CD14-positive monocyte (primary cell): ENCODE data around the gene SELENOK. TPM values are rescaled to one million over a fixed set of nuclear protein-coding genes. Genes with fewer than 3 reads are reported as not detected.
A peak's percentile ranks its signal among the peaks of the same experiment; 100 is the strongest.

ENCODE experiments used
- DNase-seq, 3 donors: peaks; one replicate each; pipeline ENCODE4 v3.0.0-alpha.2; 2011 to 2022
- H2AFZ ChIP-seq: 2 replicates; pipeline ENCODE4 v1.6.0; 2012; ENCODE audit warnings: mild to moderate bottlenecking, low read depth, low read length, inconsistent platforms; ENCODE audit not compliant: insufficient read depth, poor library complexity, severe bottlenecking
- H3K27ac ChIP-seq, 2 donors: 1 replicate in 1 of 2; 2 replicates in 1 of 2; pipeline ENCODE4 v1.5.1; 2012 to 2013; ENCODE audit warnings: low read length in 2 of 2, control low read depth in 1 of 2, inconsistent platforms in 1 of 2, low read depth in 1 of 2, mild to moderate bottlenecking in 1 of 2
- H3K27me3 ChIP-seq, 2 donors: one replicate each; pipeline versions ENCODE4 v1.6.0 to v1.6.1; 2011 to 2013; ENCODE audit warnings: low read length in 2 of 2; ENCODE audit not compliant: control insufficient read depth in 2 of 2, insufficient read depth in 2 of 2
- H3K36me3 ChIP-seq, 2 donors: replicated peaks in 1 of 2; 1 replicate in 1 of 2; 2 replicates in 1 of 2; pipeline versions ENCODE4 v1.5.1 to v1.6.1; 2012 to 2013; ENCODE audit warnings: low read length in 2 of 2, control low read depth in 1 of 2, inconsistent platforms in 1 of 2, mild to moderate bottlenecking in 1 of 2; ENCODE audit not compliant: insufficient read depth in 2 of 2, control insufficient read depth in 1 of 2
- H3K4me1 ChIP-seq, 2 donors: 1 replicate in 1 of 2; 2 replicates in 1 of 2; pipeline versions ENCODE4 v1.5.1 to v1.6.1; 2012 to 2013; ENCODE audit warnings: low read length in 2 of 2, control low read depth in 1 of 2, inconsistent platforms in 1 of 2, mild to moderate bottlenecking in 1 of 2, moderate library complexity in 1 of 2; ENCODE audit not compliant: insufficient read depth in 2 of 2, control insufficient read depth in 1 of 2
- H3K4me2 ChIP-seq: replicated peaks from 2 replicates; pipeline ENCODE3; 2012; ENCODE audit warnings: low read length, moderate library complexity, mild to moderate bottlenecking; ENCODE audit not compliant: poor library complexity, severe bottlenecking; ENCODE audit errors: extremely low read depth
- H3K4me3 ChIP-seq, 3 experiments: fragments of 200-600 bp in 1 of 3; sonication (generic) in 1 of 3; replicated peaks in 1 of 3; 1 replicate in 2 of 3; 2 replicates in 1 of 3; pipeline ENCODE4 v1.5.1; 2011 to 2013; ENCODE audit warnings: low read length in 3 of 3, mild to moderate bottlenecking in 3 of 3, control low read depth in 2 of 3, low read depth in 2 of 3, inconsistent platforms in 1 of 3, moderate library complexity in 1 of 3
- H3K79me2 ChIP-seq: 2 replicates; pipeline ENCODE4 v1.6.0; 2012; ENCODE audit warnings: mild to moderate bottlenecking, control low read depth, inconsistent platforms, low read length, moderate library complexity; ENCODE audit not compliant: insufficient read depth
- H3K9ac ChIP-seq: 2 replicates; pipeline ENCODE4 v1.6.0; 2017; ENCODE audit warnings: low read length, mild to moderate bottlenecking; ENCODE audit not compliant: insufficient read depth, poor library complexity, severe bottlenecking
- H3K9me3 ChIP-seq, 2 donors: replicated peaks in 1 of 2; 1 replicate in 1 of 2; 2 replicates in 1 of 2; pipeline versions ENCODE4 v1.5.1 to v1.6.1; 2012 to 2013; ENCODE audit warnings: low read length in 2 of 2, control low read depth in 1 of 2; ENCODE audit not compliant: control insufficient read depth in 1 of 2, insufficient read depth in 1 of 2
- H4K20me1 ChIP-seq: 2 replicates; pipeline ENCODE4 v1.6.0; 2012; ENCODE audit warnings: mild to moderate bottlenecking, low read length, control low read depth, moderate library complexity; ENCODE audit not compliant: insufficient read depth
- H3K27ac Mint-ChIP-seq, 7 donors: one replicate each; pipeline ENCODE4 v1.8.0; 2020; ENCODE audit warnings: mild to moderate bottlenecking in 7 of 7, mixed read lengths in 7 of 7, moderate library complexity in 6 of 7, inconsistent platforms in 2 of 7
- H3K27me3 Mint-ChIP-seq, 3 donors: one replicate each; pipeline ENCODE4 v1.8.0; 2021 to 2022; ENCODE audit warnings: low read depth in 3 of 3, mild to moderate bottlenecking in 3 of 3, mixed read lengths in 3 of 3, moderate library complexity in 3 of 3, inconsistent platforms in 1 of 3
- H3K36me3 Mint-ChIP-seq, 2 donors: one replicate each; pipeline ENCODE4 v1.8.0; 2020; ENCODE audit warnings: mixed read lengths in 2 of 2, inconsistent platforms in 1 of 2, mild to moderate bottlenecking in 1 of 2
- H3K4me1 Mint-ChIP-seq: one replicate; pipeline ENCODE4 v1.8.0; 2020; ENCODE audit warnings: mild to moderate bottlenecking, mixed read lengths
- H3K4me3 Mint-ChIP-seq, 2 donors: one replicate each; pipeline ENCODE4 v1.8.0; 2020; ENCODE audit warnings: mild to moderate bottlenecking in 2 of 2, mixed read lengths in 2 of 2, moderate library complexity in 1 of 2
- H3K9me3 Mint-ChIP-seq, 7 donors: one replicate each; pipeline ENCODE4 v1.8.0; 2020 to 2022; ENCODE audit warnings: mixed read lengths in 7 of 7, mild to moderate bottlenecking in 6 of 7, moderate library complexity in 6 of 7, inconsistent platforms in 2 of 7
- WGBS: methylation state at CpG from one replicate; pipeline ENCODE4 v1.1.5; 2013; ENCODE audit warnings: missing lambda C conversion rate; ENCODE audit not compliant: insufficient coverage; 5-methylcytosine and 5-hydroxymethylcytosine counted together
- intact Hi-C, 2 donors: fragments of 100-400 bp; cut with micrococcal nuclease; formaldehyde crosslinking; loops; one replicate each; pipeline versions ENCODE4 v1.15.0 to v1.15.1; 2023
- polyA plus RNA-seq, 3 donors: library from polyadenylated mRNA; depleted of rRNA in 1 of 3; unstranded in 2 of 3; stranded (reverse) in 1 of 3; fragments of 300-500 nt in 2 of 3; fragments of >200 nt in 1 of 3; fragmentation: Illumina TruSeq in 2 of 3; gene quantifications; 1 replicate in 2 of 3; 2 replicates in 1 of 3; pipeline ENCODE4 v1.2.3, GENCODE V29; 2012 to 2021
- TF ChIP-seq, protein P1 (sequence below): fragments of 200-600 bp; IDR thresholded peaks from one replicate; pipeline ENCODE4 v1.8.0; 2022; ENCODE audit warnings: antibody characterized with exemption, mild to moderate bottlenecking

The SELENOK gene
- polyA plus RNA-seq, 3 donors: 96.4 to 117 (median 105) TPM

DNA sequence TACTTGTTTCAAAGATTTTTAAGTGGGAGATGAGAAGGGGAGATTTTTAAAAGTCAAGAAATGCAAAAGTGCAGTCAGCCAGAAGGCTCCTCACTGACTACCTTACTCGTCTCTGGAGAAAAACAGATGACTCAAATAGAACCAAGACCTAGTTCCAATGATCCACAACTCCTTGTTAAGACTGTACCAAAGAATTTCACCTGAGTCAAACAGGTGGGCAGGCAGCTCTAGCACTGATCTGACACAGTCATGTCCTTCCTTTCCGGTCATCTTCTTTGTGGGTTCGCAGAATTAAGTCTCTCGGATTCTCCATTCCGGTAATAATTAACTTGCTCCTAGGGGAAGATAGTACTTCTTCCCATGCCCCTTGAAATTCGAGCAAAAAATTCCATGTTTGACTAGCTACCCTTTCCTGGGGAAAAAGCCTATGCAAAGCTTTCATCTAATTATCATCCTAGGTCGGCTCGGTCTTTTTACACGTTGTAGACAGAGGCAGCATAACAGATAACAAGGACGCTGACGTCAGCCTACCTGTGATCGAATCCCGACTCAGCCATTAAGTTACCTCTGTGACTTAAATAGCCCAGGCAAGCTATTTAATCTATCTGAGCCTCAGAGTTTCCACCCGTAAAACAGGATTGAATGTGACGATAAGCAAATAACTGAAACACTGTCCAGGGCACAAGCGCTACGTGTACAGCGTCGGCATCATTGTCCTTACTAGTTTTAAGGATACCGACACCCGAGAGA lies 758 bp downstream of the SELENOK start:
- peaks cover 4% of the 10 kb centered on the region for H4K20me1 ChIP-seq
- Mint-ChIP-seq H3K27me3 (peaks cover 9 to 17% (median 15%) of the 10 kb centered on the region in 3 donors), H3K9me3 (peaks cover 0 to 12% (median 2%) of the 10 kb centered on the region in 7 donors), H3K27ac (peak overlapping the region; percentile 95 to 99 (median 98)), H3K4me3 (peak overlapping the region; percentile 85 to 89), H3K4me1 (peaks cover 26% of the 10 kb centered on the region), H3K36me3 (peaks cover 33 to 48% of the 10 kb centered on the region in 2 donors)
- H3K27me3 ChIP-seq: peaks cover 19 to 28% of the 10 kb centered on the region in 2 donors
- H3K79me2 ChIP-seq: peaks cover 41% of the 10 kb centered on the region
- H3K4me3 ChIP-seq: peak overlapping the region; percentile 79 to 95 (median 92)
- 11% methylated on average over 21 of the region's 21 CpGs for WGBS
- peak overlapping the region; percentile 74 to 96 for H3K27ac ChIP-seq
- peaks cover 19 to 22% of the 10 kb centered on the region in 2 donors for H3K4me1 ChIP-seq
- intact Hi-C loops: loop anchor here in 1 of 2 donors (5.0 kb wide), 1 partner anchor 544 kb away; the partner anchor contains the start of gene DCP1A
- TF ChIP-seq, protein P1, sequence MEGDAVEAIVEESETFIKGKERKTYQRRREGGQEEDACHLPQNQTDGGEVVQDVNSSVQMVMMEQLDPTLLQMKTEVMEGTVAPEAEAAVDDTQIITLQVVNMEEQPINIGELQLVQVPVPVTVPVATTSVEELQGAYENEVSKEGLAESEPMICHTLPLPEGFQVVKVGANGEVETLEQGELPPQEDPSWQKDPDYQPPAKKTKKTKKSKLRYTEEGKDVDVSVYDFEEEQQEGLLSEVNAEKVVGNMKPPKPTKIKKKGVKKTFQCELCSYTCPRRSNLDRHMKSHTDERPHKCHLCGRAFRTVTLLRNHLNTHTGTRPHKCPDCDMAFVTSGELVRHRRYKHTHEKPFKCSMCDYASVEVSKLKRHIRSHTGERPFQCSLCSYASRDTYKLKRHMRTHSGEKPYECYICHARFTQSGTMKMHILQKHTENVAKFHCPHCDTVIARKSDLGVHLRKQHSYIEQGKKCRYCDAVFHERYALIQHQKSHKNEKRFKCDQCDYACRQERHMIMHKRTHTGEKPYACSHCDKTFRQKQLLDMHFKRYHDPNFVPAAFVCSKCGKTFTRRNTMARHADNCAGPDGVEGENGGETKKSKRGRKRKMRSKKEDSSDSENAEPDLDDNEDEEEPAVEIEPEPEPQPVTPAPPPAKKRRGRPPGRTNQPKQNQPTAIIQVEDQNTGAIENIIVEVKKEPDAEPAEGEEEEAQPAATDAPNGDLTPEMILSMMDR: no peak
- peak overlapping the region; percentile 95 for H3K9ac ChIP-seq
- no peaks in the 10 kb centered on the region for H3K9me3 ChIP-seq
- H3K4me2 ChIP-seq: peak overlapping the region; percentile 84
- H3K36me3 ChIP-seq: peaks cover 9 to 26% of the 10 kb centered on the region in 2 donors
- H2AFZ ChIP-seq: peak overlapping the region; percentile 47
- peak in 2 of 3 donors; percentile 4 to 39 for DNase-seq

DNA sequence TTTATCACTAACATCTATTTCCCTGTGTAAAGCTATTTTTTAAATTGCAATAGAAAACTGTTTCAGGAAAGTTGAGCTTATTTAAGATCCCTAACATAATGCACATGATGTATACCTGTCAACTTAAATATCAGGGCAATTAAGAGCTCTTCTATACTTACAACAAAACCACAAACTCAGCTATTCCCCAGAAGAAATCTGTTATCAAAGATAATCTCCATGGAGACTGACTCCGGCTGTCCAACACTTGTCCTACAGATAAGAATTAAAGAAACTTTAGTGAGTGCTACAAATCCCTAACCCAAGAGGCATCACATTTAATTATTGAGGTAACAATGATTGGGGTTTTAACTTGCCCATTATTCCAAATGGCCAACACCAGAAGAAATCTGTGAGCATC lies 3.4 kb downstream of the SELENOK start:
- Histone ChIP-seq H3K9me3 (no peaks in the 10 kb centered on the region), H3K4me2 (no peak overlapping the region), H3K27ac (no peak overlapping the region), H4K20me1 (peaks cover 4% of the 10 kb centered on the region), H2AFZ (no peak overlapping the region), H3K36me3 (peaks cover 31 to 51% of the 10 kb centered on the region in 2 donors), H3K79me2 (peaks cover 41% of the 10 kb centered on the region), H3K9ac (no peak overlapping the region), H3K27me3 (peaks cover 0 to 3% of the 10 kb centered on the region in 2 donors), H3K4me1 (peaks cover 19 to 22% of the 10 kb centered on the region in 2 donors), H3K4me3 (no peak overlapping the region)
- TF ChIP-seq, protein P1: no peak
- Mint-ChIP-seq H3K36me3 (peaks cover 44 to 64% of the 10 kb centered on the region in 2 donors), H3K9me3 (peaks cover 0 to 11% (median 2%) of the 10 kb centered on the region in 7 donors), H3K27ac (peak overlapping the region in 1 of 7 donors; percentile 19), H3K4me3 (no peak overlapping the region), H3K27me3 (peaks cover under 1 to 2% (median under 1%) of the 10 kb centered on the region in 3 donors), H3K4me1 (peaks cover 26% of the 10 kb centered on the region)
- no CpG with 5 or more reads among the region's 1 CpG for WGBS
- DNase-seq: no peak
- intact Hi-C loops: loop anchor here in 1 of 2 donors (10.0 kb wide), 1 partner anchor 143 kb away; no protein-coding TSS in a partner anchor
